ENCODE measurements around the gene FGFR3. TPM values are rescaled to one million over a fixed set of nuclear protein-coding genes. Genes with fewer than 3 reads are reported as not detected.

Gene FGFR3
- total and polyA plus RNA-seq, 7 donors: 0.16 to 14.0 (median 0.83) TPM

- no peak for DNase-seq
- H3K36me3 ChIP-seq: peaks cover 31 to 99% (median 63%) of the 10 kb centered on the region in 4 donors
- no peaks in the 10 kb centered on the region for H3K9me3 ChIP-seq
- no peak overlapping the region for H3K4me3 ChIP-seq
- intact Hi-C loops (cut with DNase I): no loop called here
- H3K27me3 ChIP-seq: no peaks in the 10 kb centered on the region
- TF ChIP-seq POLR2AphosphoS5 (IDR thresholded peaks at IDR 0.05) (no peak), EP300 (IDR thresholded peaks at IDR 0.05) (no peak), POLR2A (IDR thresholded peaks at IDR 0.05) (no peak), CTCF (IDR thresholded peaks at IDR 0.05) (no peak)
- no peak overlapping the region for H3K27ac ChIP-seq
- H3K4me1 ChIP-seq: no peaks in the 10 kb centered on the region
- WGBS, 2 donors: 97% methylated on average over 18 of the region's 18 CpGs
Measured at GRCh38 chr4:1821679-1822567, 28.8 kb downstream of the FGFR3 start.

- H3K36me3 ChIP-seq: peaks cover 28 to 90% (median 61%) of the 10 kb centered on the region in 4 donors
- H3K9me3 ChIP-seq: no peaks in the 10 kb centered on the region
- 94% methylated on average over 37 of the region's 37 CpGs for WGBS, 2 donors
Measured at GRCh38 chr4:1822568-1823544, 29.8 kb downstream of the FGFR3 start.

GRCh38 chr4:1823545-1823932, 30.4 kb downstream of the FGFR3 start:
- peaks cover 25 to 84% (median 54%) of the 10 kb centered on the region in 4 donors for H3K36me3 ChIP-seq
- intact Hi-C loops (cut with DNase I): no loop called here
- H3K9me3 ChIP-seq: no peaks in the 10 kb centered on the region
- H3K4me1 ChIP-seq: no peaks in the 10 kb centered on the region
- WGBS, 2 donors: 96% methylated on average over 12 of the region's 12 CpGs
- H3K4me3 ChIP-seq: no peak overlapping the region
- H3K27ac ChIP-seq: no peak overlapping the region
- TF ChIP-seq POLR2AphosphoS5 (IDR thresholded peaks at IDR 0.05): no peak
- TF ChIP-seq EP300 (IDR thresholded peaks at IDR 0.05): no peak
- TF ChIP-seq CTCF (IDR thresholded peaks at IDR 0.05): no peak
- no peak for TF ChIP-seq POLR2A (IDR thresholded peaks at IDR 0.05)
- no peaks in the 10 kb centered on the region for H3K27me3 ChIP-seq
- no peak for DNase-seq

More at GRCh38 chr4:1822568-1823544, 29.8 kb downstream of the FGFR3 start:
- no peaks in the 10 kb centered on the region for H3K4me1 ChIP-seq
- intact Hi-C loops (cut with DNase I): no loop called here
- DNase-seq: no peak
- no peak overlapping the region for H3K27ac ChIP-seq
- H3K4me3 ChIP-seq: no peak overlapping the region
- no peak for TF ChIP-seq POLR2AphosphoS5 (IDR thresholded peaks at IDR 0.05)
- no peak for TF ChIP-seq EP300 (IDR thresholded peaks at IDR 0.05)
- TF ChIP-seq POLR2A (IDR thresholded peaks at IDR 0.05): no peak
- no peak for TF ChIP-seq CTCF (IDR thresholded peaks at IDR 0.05)
- no peaks in the 10 kb centered on the region for H3K27me3 ChIP-seq

- Histone ChIP-seq H3K27ac (no peak overlapping the region), H3K27me3 (no peaks in the 10 kb centered on the region), H3K9me3 (no peaks in the 10 kb centered on the region), H3K4me3 (no peak overlapping the region), H3K4me1 (no peaks in the 10 kb centered on the region), H3K36me3 (peaks cover 25 to 75% (median 49%) of the 10 kb centered on the region in 4 donors)
- WGBS, 2 donors: 86 to 91% methylated on average over 11 of the region's 11 CpGs
- intact Hi-C loops (cut with DNase I): no loop called here
- DNase-seq: no peak
- TF ChIP-seq POLR2AphosphoS5 (IDR thresholded peaks at IDR 0.05) (no peak), POLR2A (IDR thresholded peaks at IDR 0.05) (no peak)
Measured at GRCh38 chr4:1824746-1825145, 31.7 kb downstream of the FGFR3 start.

- intact Hi-C loops (cut with DNase I): no loop called here
- H3K9me3 ChIP-seq: no peaks in the 10 kb centered on the region
- H3K27ac ChIP-seq: no peak overlapping the region
- 90 to 91% methylated on average over 19 of the region's 19 CpGs for WGBS, 2 donors
- no peak for TF ChIP-seq CTCF (IDR thresholded peaks at IDR 0.05)
- TF ChIP-seq EP300 (IDR thresholded peaks at IDR 0.05): no peak
- no peak for TF ChIP-seq POLR2A (IDR thresholded peaks at IDR 0.05)
- TF ChIP-seq POLR2AphosphoS5 (IDR thresholded peaks at IDR 0.05): no peak
- no peak overlapping the region for H3K4me3 ChIP-seq
- H3K4me1 ChIP-seq: no peaks in the 10 kb centered on the region
- H3K27me3 ChIP-seq: no peaks in the 10 kb centered on the region
- H3K36me3 ChIP-seq: peaks cover 25 to 71% (median 47%) of the 10 kb centered on the region in 4 donors
- DNase-seq: no peak
Measured at GRCh38 chr4:1825326-1825725, 32.2 kb downstream of the FGFR3 start.
